Subcutaneous abdominal adipose tissue (tissue), 5 donors: Measurements from ENCODE around the gene STAG1.
"Not testable (repeated sequence)": the region's sequence is repeated elsewhere in the genome, so short reads cannot be mapped to it uniquely, and the experiment has no call there.

Source experiments
- H3K27ac ChIP-seq: one replicate; pipeline ENCODE4 v1.7.0; 2013; ENCODE audit warnings: low read depth, mild to moderate bottlenecking, inconsistent platforms, low read length, moderate library complexity
- H3K27me3 ChIP-seq, 5 donors: one replicate each; pipeline ENCODE4 v1.7.0; 2013; ENCODE audit warnings: low read length in 5 of 5, inconsistent platforms in 1 of 5; ENCODE audit not compliant: control insufficient read depth in 5 of 5, insufficient read depth in 4 of 5
- H3K36me3 ChIP-seq, 5 donors: one replicate each; pipeline ENCODE4 v1.7.0; 2013; ENCODE audit warnings: low read length in 5 of 5; ENCODE audit not compliant: control insufficient read depth in 5 of 5, insufficient read depth in 5 of 5
- H3K4me1 ChIP-seq, 5 donors: one replicate each; pipeline ENCODE4 v1.7.0; 2013; ENCODE audit warnings: low read length in 5 of 5, mild to moderate bottlenecking in 3 of 5, moderate library complexity in 1 of 5; ENCODE audit not compliant: control insufficient read depth in 5 of 5, insufficient read depth in 5 of 5
- H3K4me3 ChIP-seq, 5 donors: one replicate each; pipeline ENCODE4 v1.7.0; 2013; ENCODE audit warnings: low read length in 5 of 5, low read depth in 1 of 5
- H3K9ac ChIP-seq, 5 donors: one replicate each; pipeline ENCODE4 v1.7.0; 2013; ENCODE audit warnings: low read length in 5 of 5, mild to moderate bottlenecking in 4 of 5, moderate library complexity in 3 of 5
- H3K9me3 ChIP-seq, 5 donors: one replicate each; pipeline ENCODE4 v1.7.0; 2013; ENCODE audit warnings: low read length in 5 of 5; ENCODE audit not compliant: control insufficient read depth in 5 of 5
- donor health status: healthy.
- donor health status: healthy.
- donor health status: healthy.
- donor health status: healthy.
- donor health status: healthy.

STAG1 gene

GRCh38 chr3:136381051-136381450 lies 371.1 kb downstream of the STAG1 start:
- Histone ChIP-seq H3K36me3 (peaks cover 0 to 6% (median 4%) of the 10 kb centered on the region in 5 donors), H3K9me3 (no peaks in the 10 kb centered on the region), H3K27me3 (no peaks in the 10 kb centered on the region)

DNA sequence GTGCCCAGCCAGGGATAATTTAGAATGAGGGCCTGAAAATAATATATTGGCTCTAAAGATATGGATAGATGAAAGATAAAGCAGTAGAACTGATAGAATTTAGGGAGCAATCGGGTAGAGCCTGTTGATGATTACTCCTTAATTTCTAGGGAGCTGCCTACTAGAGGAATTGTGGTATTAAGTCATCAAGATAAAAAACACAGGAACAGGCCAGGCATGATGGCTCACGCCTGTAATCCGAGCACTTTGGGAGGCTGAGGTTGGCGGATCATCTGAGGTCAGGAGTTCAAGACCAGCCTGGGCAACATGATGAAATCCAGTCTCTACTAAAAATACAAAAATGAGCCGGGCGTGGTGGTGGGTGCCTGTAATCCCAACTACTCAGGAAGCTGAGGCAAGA lies 371.6 kb downstream of the STAG1 start:
- no peaks in the 10 kb centered on the region for H3K4me1 ChIP-seq
- H3K27ac ChIP-seq, result no peak overlapping the region
- H3K27me3 ChIP-seq, result no peaks in the 10 kb centered on the region
- peaks cover 0 to 6% (median 4%) of the 10 kb centered on the region in 5 donors for H3K36me3 ChIP-seq
- H3K4me3 ChIP-seq, result no peak overlapping the region
- H3K9me3 ChIP-seq, result no peaks in the 10 kb centered on the region
- no peak overlapping the region for H3K9ac ChIP-seq

More at GRCh38 chr3:136381051-136381450, 371.1 kb downstream of the STAG1 start:
- Histone ChIP-seq H3K4me1 (no peaks in the 10 kb centered on the region), H3K9ac (no peak overlapping the region), H3K27ac (no peak overlapping the region), H3K4me3 (no peak overlapping the region)

- H3K4me3 ChIP-seq, result no peak overlapping the region
- no peak overlapping the region for H3K27ac ChIP-seq
- no peaks in the 10 kb centered on the region for H3K4me1 ChIP-seq
- H3K9ac ChIP-seq, result no peak overlapping the region
- no peaks in the 10 kb centered on the region for H3K9me3 ChIP-seq
- peaks cover 2 to 9% (median 4%) of the 10 kb centered on the region in 5 donors for H3K36me3 ChIP-seq
- no peaks in the 10 kb centered on the region for H3K27me3 ChIP-seq
These were observed 374.2 kb downstream of the STAG1 start for GRCh38 chr3:136378011-136378410.

- Histone ChIP-seq H3K27me3 (no peaks in the 10 kb centered on the region), H3K36me3 (peaks cover 2 to 9% (median 4%) of the 10 kb centered on the region in 5 donors)
These were observed 374.7 kb downstream of the STAG1 start for GRCh38 chr3:136377508-136377907.

GRCh38 chr3:136375800-136376199 lies 376.4 kb downstream of the STAG1 start:
- H3K36me3 ChIP-seq, H3K27ac ChIP-seq, H3K4me3 ChIP-seq, H3K4me1 ChIP-seq, H3K27me3 ChIP-seq, H3K9ac ChIP-seq, H3K9me3 ChIP-seq: not testable (repeated sequence)

More at GRCh38 chr3:136377508-136377907, 374.7 kb downstream of the STAG1 start:
- Histone ChIP-seq H3K4me3 (no peak overlapping the region), H3K9ac (no peak overlapping the region), H3K4me1 (no peaks in the 10 kb centered on the region), H3K9me3 (no peaks in the 10 kb centered on the region), H3K27ac (no peak overlapping the region)

DNA sequence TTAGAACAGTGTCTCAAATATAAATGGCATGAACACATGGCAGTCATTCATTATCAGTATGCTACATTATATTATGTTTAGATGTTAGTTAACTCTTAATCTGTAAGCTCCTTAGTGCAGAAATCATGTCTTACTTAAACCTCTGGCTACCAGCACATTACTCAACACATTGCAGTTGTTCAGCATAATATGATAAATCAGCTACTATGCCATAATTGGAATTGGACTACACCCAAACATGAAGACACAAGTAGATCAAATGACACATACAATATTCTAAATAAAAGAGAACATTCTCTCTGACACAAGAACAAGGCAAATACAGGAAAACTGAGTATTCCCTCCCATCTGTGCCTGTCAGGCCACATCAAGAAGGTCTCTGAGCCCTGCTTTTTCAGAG lies 385.9 kb downstream of the STAG1 start:
- Histone ChIP-seq H3K4me3 (no peak overlapping the region), H3K27me3 (no peaks in the 10 kb centered on the region), H3K27ac (no peak overlapping the region), H3K4me1 (no peaks in the 10 kb centered on the region), H3K36me3 (peaks cover 0 to 25% (median 23%) of the 10 kb centered on the region in 5 donors), H3K9ac (no peak overlapping the region), H3K9me3 (no peaks in the 10 kb centered on the region)

GRCh38 chr3:136353461-136353860 lies 398.7 kb downstream of the STAG1 start:
- Histone ChIP-seq H3K9ac (no peak overlapping the region), H3K4me1 (peaks cover 0 to 5% (median 0%) of the 10 kb centered on the region in 5 donors), H3K4me3 (no peak overlapping the region), H3K9me3 (peaks cover 0 to 6% (median 2%) of the 10 kb centered on the region in 5 donors), H3K36me3 (peaks cover 10 to 21% (median 13%) of the 10 kb centered on the region in 5 donors), H3K27ac (no peak overlapping the region), H3K27me3 (no peaks in the 10 kb centered on the region)

DNA sequence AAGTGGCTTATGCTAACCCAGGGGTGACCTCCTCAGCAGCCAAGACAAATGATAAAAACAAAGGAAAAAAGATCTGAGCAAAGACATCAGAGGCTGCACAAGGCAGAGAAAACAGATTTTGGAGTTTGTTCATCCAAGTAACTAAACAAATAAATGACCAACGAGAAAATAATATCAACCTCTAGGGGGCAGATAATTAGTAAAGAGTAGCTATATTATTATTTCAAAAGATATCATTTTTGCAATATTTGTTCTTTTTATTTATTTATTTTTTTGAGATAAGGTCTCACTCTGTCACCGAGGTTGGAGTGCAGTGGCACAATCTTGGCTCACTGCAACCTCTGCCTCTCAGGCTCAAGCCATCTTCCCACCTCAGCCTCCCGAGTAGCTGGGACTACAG lies 400.3 kb downstream of the STAG1 start:
- Histone ChIP-seq H3K9me3 (peaks cover 0 to 6% (median 2%) of the 10 kb centered on the region in 5 donors), H3K27me3 (no peaks in the 10 kb centered on the region), H3K4me3 (no peak overlapping the region), H3K36me3 (peaks cover 12 to 25% (median 14%) of the 10 kb centered on the region in 5 donors), H3K9ac (no peak overlapping the region), H3K4me1 (peaks cover 0 to 5% (median 0%) of the 10 kb centered on the region in 5 donors), H3K27ac (no peak overlapping the region)

DNA sequence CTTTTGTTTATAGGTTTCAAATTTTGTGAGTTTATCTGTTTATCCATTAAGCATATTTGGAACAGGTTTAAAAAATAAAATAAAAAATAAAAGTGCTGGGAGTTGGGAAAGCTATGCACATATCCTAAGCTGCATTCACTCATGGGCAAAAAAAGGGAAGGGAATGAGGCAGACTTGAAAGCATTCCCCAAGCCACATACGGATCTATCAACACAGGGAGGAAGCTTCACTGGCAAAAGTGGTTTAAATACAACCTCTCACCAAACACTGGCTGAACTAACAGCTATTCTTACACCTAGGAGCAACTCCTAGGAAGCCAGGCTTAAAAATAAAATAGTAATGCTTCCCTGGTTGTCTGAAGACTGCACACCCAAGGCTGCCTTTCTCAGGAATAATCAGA lies 400.8 kb downstream of the STAG1 start:
- Histone ChIP-seq H3K9me3 (peaks cover 0 to 6% (median 2%) of the 10 kb centered on the region in 5 donors), H3K4me3 (no peak overlapping the region), H3K27me3 (no peaks in the 10 kb centered on the region), H3K27ac (no peak overlapping the region), H3K4me1 (peaks cover 0 to 5% (median 0%) of the 10 kb centered on the region in 5 donors), H3K9ac (no peak overlapping the region), H3K36me3 (peaks cover 12 to 25% (median 14%) of the 10 kb centered on the region in 5 donors)

GRCh38 chr3:136350557-136350956 lies 401.6 kb downstream of the STAG1 start:
- H3K9me3 ChIP-seq, result peaks cover 0 to 2% (median 0%) of the 10 kb centered on the region in 5 donors
- no peaks in the 10 kb centered on the region for H3K27me3 ChIP-seq
- no peak overlapping the region for H3K4me3 ChIP-seq
- no peak overlapping the region for H3K27ac ChIP-seq
- H3K4me1 ChIP-seq, result peaks cover 0 to 5% (median 0%) of the 10 kb centered on the region in 5 donors
- peaks cover 10 to 26% (median 13%) of the 10 kb centered on the region in 5 donors for H3K36me3 ChIP-seq
- H3K9ac ChIP-seq, result no peak overlapping the region
